Measurements from ENCODE around the gene CREBBP. TPM values are rescaled to one million over a fixed set of nuclear protein-coding genes. Genes with fewer than 3 reads are reported as not detected.

Gene CREBBP
- total and polyA plus RNA-seq, 2 experiments from 2014 or later: 36.9 to 54.8 TPM

DNA sequence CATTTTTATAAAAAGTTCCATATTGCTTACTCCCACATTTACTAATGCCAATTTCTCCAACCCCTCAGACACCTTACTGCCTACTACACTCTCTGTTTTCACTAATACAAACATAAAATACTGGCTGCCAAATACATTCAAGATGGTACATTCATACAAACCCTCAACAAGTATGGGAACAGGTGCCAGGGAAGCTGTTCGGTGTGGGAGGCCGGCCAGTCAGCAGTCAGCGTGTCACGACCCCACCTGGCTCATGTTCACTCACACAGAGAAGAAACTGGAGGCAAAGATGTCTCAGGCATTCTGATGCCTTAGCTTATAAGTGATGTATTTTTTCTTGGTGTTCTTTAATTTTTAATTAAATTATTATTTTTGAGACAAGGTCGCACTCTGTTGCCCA is 120.8 kb downstream of the CREBBP start:
- Histone ChIP-seq H3K9me2 (ENCODE audit: insufficient read depth) (no peaks in the 10 kb centered on the region), H3K27me3 (ENCODE audit: insufficient read depth) (no peaks in the 10 kb centered on the region), H3K36me3 (ENCODE audit: insufficient read depth) (peaks cover 26% of the 10 kb centered on the region), H3F3A (replicated peaks; ENCODE audit: low read depth) (0 out of 2 replicates have a peak, but pooled peaks cover 4% of the 10 kb centered on the region), H3K4me3 (no peak overlapping the region), H3K27ac (ENCODE audit: low read depth) (no peak overlapping the region), H3K4me2 (no peak overlapping the region), H2AFZ (no peak overlapping the region), H3K79me2 (replicated peaks; ENCODE audit: insufficient read depth) (peaks cover 6% of the 10 kb centered on the region; the same call in 1 of the 2 replicates), H3K4me1 (ENCODE audit: insufficient read depth) (no peaks in the 10 kb centered on the region), H4K20me1 (replicated peaks; ENCODE audit: insufficient read depth) (peaks cover 8% of the 10 kb centered on the region; the same call in 1 of the 2 replicates)
- H3K4me3 Mint-ChIP-seq: no peak overlapping the region
- no peak for ATAC-seq
- H3K36me3 Mint-ChIP-seq (ENCODE audit: low read depth): peaks cover 49% of the 10 kb centered on the region
- H3K9me3 Mint-ChIP-seq: no peaks in the 10 kb centered on the region
- no peak for TF ChIP-seq ZNF331 (CRISPR knock-in tag; IDR thresholded peaks at IDR 0.05; ENCODE audit: low read depth)
- TF ChIP-seq ZNF114 (CRISPR knock-in tag; IDR thresholded peaks at IDR 0.05): no peak
- TF ChIP-seq REST (IDR thresholded peaks at IDR 0.05; ENCODE audit: unreplicated experiment): no peak
- TF ChIP-seq POLR2AphosphoS5 (IDR thresholded peaks at IDR 0.05; ENCODE audit: low read depth): no peak
- TF ChIP-seq EZH2 (IDR thresholded peaks at IDR 0.05; ENCODE audit: low read depth, unreplicated experiment): no peak
- no peak overlapping the region for H3K27ac Mint-ChIP-seq
- no peak for DNase-seq (ENCODE audit: low spot score)
- H3K27me3 Mint-ChIP-seq (ENCODE audit: insufficient read depth, low read depth, poor library complexity): peaks cover 2% of the 10 kb centered on the region
- H3K4me1 Mint-ChIP-seq: no peaks in the 10 kb centered on the region

GRCh38 chr16:3756113-3756512 is 124.4 kb downstream of the CREBBP start:
- peaks cover 18% of the 10 kb centered on the region for H4K20me1 ChIP-seq (replicated peaks; ENCODE audit: insufficient read depth)
- Mint-ChIP-seq H3K36me3 (ENCODE audit: low read depth) (peaks cover 42% of the 10 kb centered on the region), H3K4me1 (no peaks in the 10 kb centered on the region), H3K9me3 (no peaks in the 10 kb centered on the region), H3K4me3 (no peak overlapping the region), H3K27me3 (ENCODE audit: insufficient read depth, low read depth, poor library complexity) (peaks cover 2% of the 10 kb centered on the region), H3K27ac (no peak overlapping the region)
- H3K79me2 ChIP-seq (replicated peaks; ENCODE audit: insufficient read depth): peaks cover 5% of the 10 kb centered on the region; the same call in 1 of the 2 replicates
- ATAC-seq: no peak
- no peak overlapping the region for H3K4me3 ChIP-seq
- no peaks in the 10 kb centered on the region for H3K27me3 ChIP-seq (ENCODE audit: insufficient read depth)
- no peak overlapping the region for H2AFZ ChIP-seq
- H3K9me2 ChIP-seq (ENCODE audit: insufficient read depth): no peaks in the 10 kb centered on the region
- H3K4me2 ChIP-seq: no peak overlapping the region
- H3K36me3 ChIP-seq (ENCODE audit: insufficient read depth): peaks cover 26% of the 10 kb centered on the region
- H3K4me1 ChIP-seq (ENCODE audit: insufficient read depth): no peaks in the 10 kb centered on the region
- 0 out of 2 replicates have a peak, but pooled peaks cover 4% of the 10 kb centered on the region for H3F3A ChIP-seq (replicated peaks; ENCODE audit: low read depth)
- no peak overlapping the region for H3K27ac ChIP-seq (ENCODE audit: low read depth)
- DNase-seq (ENCODE audit: low spot score): no peak
- no peak for TF ChIP-seq EZH2 (IDR thresholded peaks at IDR 0.05; ENCODE audit: low read depth, unreplicated experiment)
- no peak for TF ChIP-seq REST (IDR thresholded peaks at IDR 0.05; ENCODE audit: unreplicated experiment)
- TF ChIP-seq, protein P1, sequence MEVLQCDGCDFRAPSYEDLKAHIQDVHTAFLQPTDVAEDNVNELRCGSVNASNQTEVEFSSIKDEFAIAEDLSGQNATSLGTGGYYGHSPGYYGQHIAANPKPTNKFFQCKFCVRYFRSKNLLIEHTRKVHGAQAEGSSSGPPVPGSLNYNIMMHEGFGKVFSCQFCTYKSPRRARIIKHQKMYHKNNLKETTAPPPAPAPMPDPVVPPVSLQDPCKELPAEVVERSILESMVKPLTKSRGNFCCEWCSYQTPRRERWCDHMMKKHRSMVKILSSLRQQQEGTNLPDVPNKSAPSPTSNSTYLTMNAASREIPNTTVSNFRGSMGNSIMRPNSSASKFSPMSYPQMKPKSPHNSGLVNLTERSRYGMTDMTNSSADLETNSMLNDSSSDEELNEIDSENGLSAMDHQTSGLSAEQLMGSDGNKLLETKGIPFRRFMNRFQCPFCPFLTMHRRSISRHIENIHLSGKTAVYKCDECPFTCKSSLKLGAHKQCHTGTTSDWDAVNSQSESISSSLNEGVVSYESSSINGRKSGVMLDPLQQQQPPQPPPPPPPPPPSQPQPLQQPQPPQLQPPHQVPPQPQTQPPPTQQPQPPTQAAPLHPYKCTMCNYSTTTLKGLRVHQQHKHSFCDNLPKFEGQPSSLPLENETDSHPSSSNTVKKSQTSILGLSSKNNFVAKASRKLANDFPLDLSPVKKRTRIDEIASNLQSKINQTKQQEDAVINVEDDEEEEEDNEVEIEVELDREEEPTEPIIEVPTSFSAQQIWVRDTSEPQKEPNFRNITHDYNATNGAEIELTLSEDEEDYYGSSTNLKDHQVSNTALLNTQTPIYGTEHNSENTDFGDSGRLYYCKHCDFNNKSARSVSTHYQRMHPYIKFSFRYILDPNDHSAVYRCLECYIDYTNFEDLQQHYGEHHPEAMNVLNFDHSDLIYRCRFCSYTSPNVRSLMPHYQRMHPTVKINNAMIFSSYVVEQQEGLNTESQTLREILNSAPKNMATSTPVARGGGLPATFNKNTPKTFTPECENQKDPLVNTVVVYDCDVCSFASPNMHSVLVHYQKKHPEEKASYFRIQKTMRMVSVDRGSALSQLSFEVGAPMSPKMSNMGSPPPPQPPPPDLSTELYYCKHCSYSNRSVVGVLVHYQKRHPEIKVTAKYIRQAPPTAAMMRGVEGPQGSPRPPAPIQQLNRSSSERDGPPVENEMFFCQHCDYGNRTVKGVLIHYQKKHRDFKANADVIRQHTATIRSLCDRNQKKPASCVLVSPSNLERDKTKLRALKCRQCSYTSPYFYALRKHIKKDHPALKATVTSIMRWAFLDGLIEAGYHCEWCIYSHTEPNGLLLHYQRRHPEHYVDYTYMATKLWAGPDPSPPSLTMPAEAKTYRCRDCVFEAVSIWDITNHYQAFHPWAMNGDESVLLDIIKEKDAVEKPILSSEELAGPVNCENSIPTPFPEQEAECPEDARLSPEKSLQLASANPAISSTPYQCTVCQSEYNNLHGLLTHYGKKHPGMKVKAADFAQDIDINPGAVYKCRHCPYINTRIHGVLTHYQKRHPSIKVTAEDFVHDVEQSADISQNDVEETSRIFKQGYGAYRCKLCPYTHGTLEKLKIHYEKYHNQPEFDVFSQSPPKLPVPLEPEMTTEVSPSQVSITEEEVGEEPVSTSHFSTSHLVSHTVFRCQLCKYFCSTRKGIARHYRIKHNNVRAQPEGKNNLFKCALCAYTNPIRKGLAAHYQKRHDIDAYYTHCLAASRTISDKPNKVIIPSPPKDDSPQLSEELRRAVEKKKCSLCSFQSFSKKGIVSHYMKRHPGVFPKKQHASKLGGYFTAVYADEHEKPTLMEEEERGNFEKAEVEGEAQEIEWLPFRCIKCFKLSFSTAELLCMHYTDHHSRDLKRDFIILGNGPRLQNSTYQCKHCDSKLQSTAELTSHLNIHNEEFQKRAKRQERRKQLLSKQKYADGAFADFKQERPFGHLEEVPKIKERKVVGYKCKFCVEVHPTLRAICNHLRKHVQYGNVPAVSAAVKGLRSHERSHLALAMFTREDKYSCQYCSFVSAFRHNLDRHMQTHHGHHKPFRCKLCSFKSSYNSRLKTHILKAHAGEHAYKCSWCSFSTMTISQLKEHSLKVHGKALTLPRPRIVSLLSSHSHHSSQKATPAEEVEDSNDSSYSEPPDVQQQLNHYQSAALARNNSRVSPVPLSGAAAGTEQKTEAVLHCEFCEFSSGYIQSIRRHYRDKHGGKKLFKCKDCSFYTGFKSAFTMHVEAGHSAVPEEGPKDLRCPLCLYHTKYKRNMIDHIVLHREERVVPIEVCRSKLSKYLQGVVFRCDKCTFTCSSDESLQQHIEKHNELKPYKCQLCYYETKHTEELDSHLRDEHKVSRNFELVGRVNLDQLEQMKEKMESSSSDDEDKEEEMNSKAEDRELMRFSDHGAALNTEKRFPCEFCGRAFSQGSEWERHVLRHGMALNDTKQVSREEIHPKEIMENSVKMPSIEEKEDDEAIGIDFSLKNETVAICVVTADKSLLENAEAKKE (CRISPR knock-in tag; IDR thresholded peaks at IDR 0.05): no peak
- no peak for TF ChIP-seq NANOG (IDR thresholded peaks at IDR 0.05; ENCODE audit: borderline replicate concordance)
- TF ChIP-seq POLR2AphosphoS5 (IDR thresholded peaks at IDR 0.05; ENCODE audit: low read depth): no peak
- no peak for TF ChIP-seq ZNF114 (CRISPR knock-in tag; IDR thresholded peaks at IDR 0.05)
- no peak for TF ChIP-seq STAT1 (IDR thresholded peaks at IDR 0.05; ENCODE audit: unreplicated experiment)
- no peak for TF ChIP-seq ZNF331 (CRISPR knock-in tag; IDR thresholded peaks at IDR 0.05; ENCODE audit: low read depth)
